HepG2 (cell line): ENCODE measurements around the gene SFTA2. TPM values are rescaled to one million over a fixed set of nuclear protein-coding genes. Genes with fewer than 3 reads are reported as not detected.

Experiments used
- CEBPZ ChIP-seq: IDR thresholded peaks from 2 replicates; pipeline ENCODE4 v1.6.1; 2012; ENCODE audit warnings: low read length, improper control_type of control experiment
- DMTF1 ChIP-seq: sonication (generic); formaldehyde crosslinking; IDR thresholded peaks from 2 replicates; pipeline ENCODE4 v1.4.0; 2020; ENCODE audit warnings: mild to moderate bottlenecking, missing genetic modification reagents
- FOXK2 ChIP-seq: fragments of 450-650 bp; IDR thresholded peaks from 2 replicates; pipeline ENCODE4 v1.6.1; 2016
- HNRNPK ChIP-seq: fragments of 200-400 bp; formaldehyde crosslinking; IDR thresholded peaks from 2 replicates; pipeline ENCODE4 v1.6.1; 2018; ENCODE audit warnings: low read length, low read depth, moderate library complexity, mild to moderate bottlenecking; ENCODE audit not compliant: poor library complexity, severe bottlenecking
- HNRNPL ChIP-seq: fragments of 200-400 bp; formaldehyde crosslinking; IDR thresholded peaks from 2 replicates; pipeline ENCODE4 v1.6.1; 2017; ENCODE audit warnings: mild to moderate bottlenecking, low read depth, low read length
- MXD3 ChIP-seq: IDR thresholded peaks from 2 replicates; pipeline ENCODE4 v1.6.1; 2016; ENCODE audit warnings: mild to moderate bottlenecking, missing biosample characterization, missing genetic modification reagents
- PHB2 ChIP-seq: fragments of 450-650 bp; IDR thresholded peaks from 2 replicates; pipeline ENCODE4 v1.6.1; 2018; ENCODE audit not compliant: partially characterized antibody
- PHF20 ChIP-seq: sonication (generic); formaldehyde crosslinking; IDR thresholded peaks from 2 replicates; pipeline ENCODE4 v1.5.0; 2020; ENCODE audit warnings: mild to moderate bottlenecking, missing genetic modification reagents
- RXRB ChIP-seq: IDR thresholded peaks from 2 replicates; pipeline ENCODE4 v1.6.1; 2016; ENCODE audit warnings: borderline replicate concordance, missing genetic modification reagents, missing compliant biosample characterization
- TFE3 ChIP-seq: IDR thresholded peaks from 2 replicates; pipeline ENCODE4 v1.6.1; 2016
- THAP8 ChIP-seq: sonication (generic); formaldehyde crosslinking; IDR thresholded peaks from 2 replicates; pipeline ENCODE4 v1.5.1; 2020; ENCODE audit warnings: missing genetic modification reagents, mild to moderate bottlenecking, borderline replicate concordance
- YY1 ChIP-seq: IDR thresholded peaks from 2 replicates; pipeline ENCODE4 v1.6.1; 2011; ENCODE audit warnings: low read length, low read depth, moderate library complexity, mild to moderate bottlenecking; ENCODE audit not compliant: insufficient read depth, insufficient replicate concordance
- ZNF281 ChIP-seq: sonication (generic); formaldehyde crosslinking; IDR thresholded peaks from 2 replicates; pipeline ENCODE4 v1.4.0; 2020; ENCODE audit warnings: missing genetic modification reagents, borderline replicate concordance
- ZNF431 ChIP-seq: sonication (generic); formaldehyde crosslinking; IDR thresholded peaks from 2 replicates; pipeline ENCODE4 v1.9.0; 2022; ENCODE audit warnings: missing genetic modification reagents, low read depth, mild to moderate bottlenecking, borderline replicate concordance
- ZNF496 ChIP-seq: sonication (generic); formaldehyde crosslinking; IDR thresholded peaks from 2 replicates; pipeline ENCODE4 v1.8.1; 2023; ENCODE audit warnings: mild to moderate bottlenecking, moderate library complexity, missing genetic modification reagents; ENCODE audit not compliant: insufficient replicate concordance
- ZNF672 ChIP-seq: sonication (generic); formaldehyde crosslinking; IDR thresholded peaks from 2 replicates; pipeline ENCODE4 v1.8.1; 2022; ENCODE audit warnings: missing genetic modification reagents
- ZNF703 ChIP-seq: sonication (generic); formaldehyde crosslinking; IDR thresholded peaks from 2 replicates; pipeline ENCODE4 v1.5.1; 2020; ENCODE audit warnings: missing genetic modification reagents, mild to moderate bottlenecking, moderate library complexity, borderline replicate concordance
- ZNF724P ChIP-seq: sonication (generic); formaldehyde crosslinking; IDR thresholded peaks from 2 replicates; pipeline ENCODE4 v1.8.0; 2022; ENCODE audit warnings: missing genetic modification reagents, borderline replicate concordance
- ZNF780A ChIP-seq: sonication (generic); formaldehyde crosslinking; IDR thresholded peaks from 2 replicates; pipeline ENCODE4 v1.8.0; 2022; ENCODE audit warnings: mild to moderate bottlenecking, missing genetic modification reagents, moderate library complexity
- polyA plus RNA-seq, 8 experiments: library from polyadenylated mRNA; depleted of rRNA in 3 of 8; stranded (reverse) in 7 of 8; unstranded in 1 of 8; fragments of >200 nt; fragmentation: Illumina TruSeq in 4 of 8; extraction: Trizol in 4 of 8; gene quantifications; 2 replicates each; pipeline versions ENCODE4 v1.2.1 to v1.2.3, GENCODE V29; 2011 to 2016; ENCODE audit warnings: low read depth in 4 of 8, missing spikeins in 1 of 8, mixed read lengths in 1 of 8; ENCODE audit not compliant: insufficient read depth in 1 of 8
- total RNA-seq, 5 experiments: library from RNA; depleted of rRNA; stranded (reverse); fragments of >200 nt; fragmentation: Illumina TruSeq; extraction: Trizol; gene quantifications; 2 replicates each; pipeline ENCODE4 v1.2.3, GENCODE V29; 2016; ENCODE audit warnings: low read depth in 1 of 5

SFTA2 gene
- total and polyA plus RNA-seq, 2 of the 13 experiments (the other 11 are each of a cell fraction or from before 2014, with no cell fraction given) = not detected

GRCh38 chr6:30915591-30915946 is 16.4 kb downstream of the SFTA2 start (continued):
- TF ChIP-seq PHB2 (no peak), ZNF496 (CRISPR knock-in tag) (no peak), RXRB (CRISPR knock-in tag) (peak; percentile 28; the same call in 1 of the 2 replicates), ZNF281 (CRISPR knock-in tag) (no peak), YY1 (no peak), TFE3 (CRISPR knock-in tag) (no peak), ZNF672 (CRISPR knock-in tag) (no peak), PHF20 (CRISPR knock-in tag) (no peak), ZNF780A (CRISPR knock-in tag) (no peak), ZNF724P (CRISPR knock-in tag) (no peak), ZNF431 (CRISPR knock-in tag) (no peak), FOXK2 (no peak), CEBPZ (no peak), DMTF1 (no peak), HNRNPK (no peak), ZNF703 (CRISPR knock-in tag) (no peak), MXD3 (no peak), HNRNPL (no peak), THAP8 (CRISPR knock-in tag) (no peak)
